Measurements from ENCODE around the gene AIM2.
"Not testable (repeated sequence)": the region's sequence is repeated elsewhere in the genome, so short reads cannot be mapped to it uniquely, and the experiment has no call there.

AIM2 gene

GRCh38 chr1:159076438-159077119, at the start of gene AIM2:
Gene AIM2 (minus strand): TSS chr1:159076766. CDS start chr1:159073499, 3,267 bp downstream.
- no peak for DNase-seq (ENCODE audit: low spot score)

GRCh38 chr1:159123587-159123986, 47.0 kb upstream of the AIM2 start:
- DNase-seq (ENCODE audit: low spot score) = no peak

- DNase-seq (ENCODE audit: low spot score) = no peak
These were observed 45.5 kb upstream of the AIM2 start for GRCh38 chr1:159122005-159122621.

- no peak for DNase-seq (ENCODE audit: low spot score)
These were observed 45.0 kb upstream of the AIM2 start for GRCh38 chr1:159121526-159121925.

GRCh38 chr1:159120317-159120716, 43.8 kb upstream of the AIM2 start:
- DNase-seq (ENCODE audit: low spot score) = no peak

- DNase-seq (ENCODE audit: low spot score) = no peak
These were observed 37.2 kb upstream of the AIM2 start for GRCh38 chr1:159113596-159114433.

- DNase-seq (ENCODE audit: low spot score) = not testable (repeated sequence)
These were observed 26.5 kb upstream of the AIM2 start for GRCh38 chr1:159103021-159103420.

GRCh38 chr1:159100589-159100988, 24.0 kb upstream of the AIM2 start:
- DNase-seq (ENCODE audit: low spot score) = no peak

GRCh38 chr1:159098596-159098995, 22.0 kb upstream of the AIM2 start:
- DNase-seq (ENCODE audit: low spot score) = no peak

GRCh38 chr1:159092036-159092760, 15.6 kb upstream of the AIM2 start:
- no peak for DNase-seq (ENCODE audit: low spot score)

- DNase-seq (ENCODE audit: low spot score) = no peak
These were observed 15.1 kb upstream of the AIM2 start for GRCh38 chr1:159091607-159092031.

- no peak for DNase-seq (ENCODE audit: low spot score)
These were observed 14.6 kb upstream of the AIM2 start for GRCh38 chr1:159091180-159091560.

GRCh38 chr1:159090286-159091179, 14.0 kb upstream of the AIM2 start:
- DNase-seq (ENCODE audit: low spot score) = no peak

GRCh38 chr1:159089184-159089791, 12.7 kb upstream of the AIM2 start:
- no peak for DNase-seq (ENCODE audit: low spot score)

GRCh38 chr1:159088546-159089183, 12.1 kb upstream of the AIM2 start:
- DNase-seq (ENCODE audit: low spot score) = no peak

- DNase-seq (ENCODE audit: low spot score) = no peak
These were observed 11.5 kb upstream of the AIM2 start for GRCh38 chr1:159088050-159088449.

- DNase-seq (ENCODE audit: low spot score) = no peak
These were observed 8.3 kb upstream of the AIM2 start for GRCh38 chr1:159084867-159085266.

GRCh38 chr1:159084152-159084551, 7.6 kb upstream of the AIM2 start:
- DNase-seq (ENCODE audit: low spot score) = no peak

GRCh38 chr1:159083013-159083412, 6.4 kb upstream of the AIM2 start:
- no peak for DNase-seq (ENCODE audit: low spot score)

GRCh38 chr1:159081626-159082025, 5.1 kb upstream of the AIM2 start:
- no peak for DNase-seq (ENCODE audit: low spot score)

Measured in LoVo (cell line).